Ovary (tissue), 9 donors: ENCODE data around the gene GFY. TPM values are rescaled to one million over a fixed set of nuclear protein-coding genes. Genes with fewer than 3 reads are reported as not detected.

Experiments used
- DNase-seq, 5 donors: peaks; one replicate each; pipeline ENCODE4 v3.0.0-alpha.2; 2019 to 2020
- H3K27ac ChIP-seq, 2 donors: fragments of 200-600 bp; one replicate each; pipeline versions ENCODE4 v1.5.1 to v1.8.0; 2019 to 2022
- H3K27me3 ChIP-seq: fragments of 200-600 bp; one replicate; pipeline ENCODE4 v1.8.0; 2022
- H3K36me3 ChIP-seq: fragments of 200-600 bp; sonication (generic); one replicate; pipeline ENCODE4 v1.5.1; 2019
- H3K4me1 ChIP-seq: one replicate; pipeline ENCODE4 v1.8.1; 2013; ENCODE audit warnings: mild to moderate bottlenecking, moderate library complexity; ENCODE audit not compliant: insufficient read depth
- H3K4me3 ChIP-seq: fragments of 200-600 bp; sonication (generic); one replicate; pipeline ENCODE4 v1.5.1; 2017
- H3K9me3 ChIP-seq, 2 donors: fragments of 200-600 bp in 1 of 2; sonication (generic) in 1 of 2; one replicate each; pipeline versions ENCODE4 v1.5.1 to v1.8.1; 2013 to 2019; ENCODE audit warnings: mild to moderate bottlenecking in 1 of 2, moderate library complexity in 1 of 2
- CTCF ChIP-seq, 3 donors: fragments of 450-650 bp in 2 of 3; fragments of 200-600 bp in 1 of 3; IDR thresholded peaks; one replicate each; pipeline versions ENCODE4 v1.5.1 to v1.8.0; 2016 to 2022; ENCODE audit warnings: antibody characterized with exemption in 3 of 3, mild to moderate bottlenecking in 1 of 3
- EP300 ChIP-seq: sonication (generic); formaldehyde crosslinking; IDR thresholded peaks from one replicate; pipeline ENCODE4 v1.6.1; 2017; ENCODE audit warnings: antibody characterized with exemption
- POLR2A ChIP-seq: fragments of 450-650 bp; IDR thresholded peaks from one replicate; pipeline ENCODE4 v1.6.1; 2017; ENCODE audit warnings: antibody characterized with exemption, mild to moderate bottlenecking, moderate library complexity
- WGBS, 3 donors: extraction: QIAGEN DNeasy Blood & Tissue Kit in 1 of 3; methylation state at CpG; one replicate each; pipeline versions ENCODE4 v1.1.5 to v1.1.7; 2013 to 2017; 5-methylcytosine and 5-hydroxymethylcytosine counted together
- intact Hi-C, 4 donors: fragments of 100-400 bp; cut with DNase I; formaldehyde crosslinking; loops; one replicate each; pipeline versions ENCODE4 v1.11.0 to v1.15.1; 2022 to 2023
- polyA plus RNA-seq, 2 donors: library from polyadenylated mRNA; stranded (reverse); fragments of 200-250 nt in 1 of 2; fragments of 350-450 nt in 1 of 2; fragmentation: Illumina TruSeq in 1 of 2; extraction: RNeasy Lipid Tissue Mini Kit (QIAGEN cat#74804) in 1 of 2; gene quantifications; one replicate each; pipeline ENCODE4 v1.2.3, GENCODE V29; 2013 to 2014
- total RNA-seq, 7 donors: library from RNA; depleted of rRNA in 2 of 7; stranded (reverse); fragments of >200 nt in 2 of 7; fragmentation: NEBNext Ultra II Directional in 3 of 7; extraction: Animal tissue kit (Norgen Biotek cat#: 25700) in 3 of 7; gene quantifications; one replicate each; pipeline versions ENCODE4 v1.1.0 to v1.2.4, GENCODE V29; 2016 to 2023
- donor health status: DM: no; HTN: no; CAD: no; lungs with moderate emphysema.
- donor health status: DM: no; HTN: no; CAD: no.
- donor health status: Bipolar disorder and iron deficiency.
- donor health status: DM: yes; HTN: yes; CAD: no.
- donor health status: DM: no; HTN: no; CAD: no.
- donor health status: DM: yes; HTN: yes; CAD: no.

Gene GFY
- total and polyA plus RNA-seq, 9 donors: not detected

GRCh38 chr19:49423985-49424303 lies 1.2 kb upstream of the GFY start:
- Histone ChIP-seq H3K4me3 (no peak overlapping the region), H3K4me1 (peaks cover 1% of the 10 kb centered on the region), H3K9me3 (no peaks in the 10 kb centered on the region), H3K36me3 (no peaks in the 10 kb centered on the region), H3K27ac (no peak overlapping the region), H3K27me3 (peaks cover 9% of the 10 kb centered on the region)
- intact Hi-C loops: no loop called here
- WGBS, 3 donors: 6 to 9% (median 8%) methylated on average over 3 of the region's 3 CpGs
- TF ChIP-seq POLR2A (no peak), CTCF (IDR thresholded peaks at IDR 0.05) (no peak), EP300 (no peak)
- DNase-seq: no peak

GRCh38 chr19:49425922-49426592 lies 869 bp downstream of the GFY start:
- 2 to 4% (median 3%) methylated on average over 30 of the region's 30 CpGs for WGBS, 3 donors
- intact Hi-C loops: no loop called here
- Histone ChIP-seq H3K4me1 (peaks cover 1% of the 10 kb centered on the region), H3K27me3 (peaks cover 11% of the 10 kb centered on the region), H3K36me3 (no peaks in the 10 kb centered on the region), H3K27ac (no peak overlapping the region), H3K9me3 (no peaks in the 10 kb centered on the region), H3K4me3 (no peak overlapping the region)
- TF ChIP-seq EP300 (no peak), POLR2A (no peak)
- DNase-seq: no peak

- intact Hi-C loops: no loop called here
- H3K27me3 ChIP-seq: peaks cover 14% of the 10 kb centered on the region
- no peak for TF ChIP-seq EP300
- TF ChIP-seq CTCF (IDR thresholded peaks at IDR 0.05): no peak
- TF ChIP-seq POLR2A: no peak
- no peak for DNase-seq
- H3K36me3 ChIP-seq: no peaks in the 10 kb centered on the region
- H3K4me1 ChIP-seq: peaks cover 1% of the 10 kb centered on the region
- no peak overlapping the region for H3K4me3 ChIP-seq
- WGBS, 3 donors: 44 to 49% (median 44%) methylated on average over 9 to 12 of the region's 12 CpGs
- H3K9me3 ChIP-seq: no peaks in the 10 kb centered on the region
- no peak overlapping the region for H3K27ac ChIP-seq
These were observed 2.2 kb downstream of the GFY start for GRCh38 chr19:49427339-49427738.

- TF ChIP-seq EP300 (no peak), CTCF (IDR thresholded peaks at IDR 0.05) (no peak), POLR2A (no peak)
- no peaks in the 10 kb centered on the region for H3K9me3 ChIP-seq
- no peak overlapping the region for H3K4me3 ChIP-seq
- WGBS, 3 donors: 1 to 2% (median 1%) methylated on average over 40 to 45 of the region's 45 CpGs
- no peaks in the 10 kb centered on the region for H3K36me3 ChIP-seq
- peaks cover 13% of the 10 kb centered on the region for H3K27me3 ChIP-seq
- H3K27ac ChIP-seq: no peak overlapping the region
- DNase-seq: no peak
- intact Hi-C loops: no loop called here
- H3K4me1 ChIP-seq: peaks cover 1% of the 10 kb centered on the region
These were observed 2.8 kb downstream of the GFY start for GRCh38 chr19:49427855-49428546.
